ENCODE measurements around the gene PAMR1. TPM values are rescaled to one million over a fixed set of nuclear protein-coding genes. Genes with fewer than 3 reads are reported as not detected.

PAMR1 gene
- total and polyA plus RNA-seq, 2 donors from 2014 or later: 2.2 to 2.4 TPM

DNA sequence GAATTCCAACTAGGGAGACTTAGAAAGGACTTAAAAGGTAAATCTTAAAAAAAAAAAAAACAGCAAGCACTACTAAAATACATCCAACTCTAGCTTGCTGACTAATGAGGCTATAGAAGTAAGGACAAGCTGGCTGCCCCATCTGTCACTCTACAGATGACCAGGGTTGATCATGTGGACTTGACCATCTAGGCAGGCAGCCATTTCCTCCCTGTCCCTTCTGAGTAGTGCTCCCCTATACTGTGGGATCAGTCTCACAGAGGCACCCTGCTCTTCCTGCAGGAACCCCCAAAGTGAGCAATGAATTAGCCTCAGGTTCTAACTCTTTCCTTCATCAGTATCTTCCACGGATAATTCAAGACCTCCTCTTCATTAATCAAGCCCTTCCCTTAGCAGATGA lies 118.4 kb downstream of the PAMR1 start:
- H3K4me3 ChIP-seq (ENCODE audit: low read length in 3 of 3): no peak overlapping the region
- no peak overlapping the region for H3K27ac ChIP-seq (ENCODE audit: low read depth in 2 of 2, low read length in 2 of 2)
- H3K36me3 ChIP-seq (ENCODE audit: control insufficient read depth in 2 of 3, insufficient read depth in 3 of 3, low read length in 3 of 3): no peaks in the 10 kb centered on the region
- H3K27me3 ChIP-seq (ENCODE audit: control insufficient read depth, insufficient read depth, low read length): no peaks in the 10 kb centered on the region
- no peaks in the 10 kb centered on the region for H3K9me3 ChIP-seq (ENCODE audit: control insufficient read depth in 2 of 3, insufficient read depth in 1 of 3, low read length in 3 of 3)
- TF ChIP-seq, protein P1, sequence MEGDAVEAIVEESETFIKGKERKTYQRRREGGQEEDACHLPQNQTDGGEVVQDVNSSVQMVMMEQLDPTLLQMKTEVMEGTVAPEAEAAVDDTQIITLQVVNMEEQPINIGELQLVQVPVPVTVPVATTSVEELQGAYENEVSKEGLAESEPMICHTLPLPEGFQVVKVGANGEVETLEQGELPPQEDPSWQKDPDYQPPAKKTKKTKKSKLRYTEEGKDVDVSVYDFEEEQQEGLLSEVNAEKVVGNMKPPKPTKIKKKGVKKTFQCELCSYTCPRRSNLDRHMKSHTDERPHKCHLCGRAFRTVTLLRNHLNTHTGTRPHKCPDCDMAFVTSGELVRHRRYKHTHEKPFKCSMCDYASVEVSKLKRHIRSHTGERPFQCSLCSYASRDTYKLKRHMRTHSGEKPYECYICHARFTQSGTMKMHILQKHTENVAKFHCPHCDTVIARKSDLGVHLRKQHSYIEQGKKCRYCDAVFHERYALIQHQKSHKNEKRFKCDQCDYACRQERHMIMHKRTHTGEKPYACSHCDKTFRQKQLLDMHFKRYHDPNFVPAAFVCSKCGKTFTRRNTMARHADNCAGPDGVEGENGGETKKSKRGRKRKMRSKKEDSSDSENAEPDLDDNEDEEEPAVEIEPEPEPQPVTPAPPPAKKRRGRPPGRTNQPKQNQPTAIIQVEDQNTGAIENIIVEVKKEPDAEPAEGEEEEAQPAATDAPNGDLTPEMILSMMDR (IDR thresholded peaks at IDR 0.05; ENCODE audit: borderline replicate concordance, extremely low read depth, insufficient read depth): no peak
- no peak overlapping the region for H3K9ac ChIP-seq (ENCODE audit: low read length in 3 of 3)
- no peak for FAIRE-seq
- no peaks in the 10 kb centered on the region for H3K4me1 ChIP-seq (ENCODE audit: control insufficient read depth in 2 of 3, insufficient read depth in 2 of 3, low read depth in 1 of 3, low read length in 3 of 3)
- intact Hi-C loops (cut with DNase I): no loop called here
- DNase-seq: no peak

DNA sequence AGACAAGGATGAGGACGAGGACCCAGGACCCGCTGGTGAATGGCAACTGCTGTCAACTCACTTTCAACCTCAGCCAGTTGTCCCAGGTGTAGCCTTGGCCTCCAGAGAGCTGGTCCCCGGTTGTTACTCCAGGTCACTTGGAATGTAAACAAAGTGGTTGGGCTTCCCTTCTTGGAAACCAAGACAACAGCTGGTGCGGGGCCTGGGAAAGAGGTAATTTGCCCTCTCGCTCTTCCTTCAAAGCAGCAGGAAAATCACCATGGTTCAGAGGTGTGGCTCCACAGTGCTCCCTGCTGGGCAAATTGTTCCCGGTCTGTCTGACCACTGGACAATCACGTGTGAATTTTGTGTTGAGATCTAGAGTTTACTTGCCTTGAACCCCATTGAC lies 121.0 kb downstream of the PAMR1 start:
- DNase-seq: peak in 3 of 5 donors; percentile 33 to 58 (median 52)
- H3K9ac ChIP-seq (ENCODE audit: low read length in 3 of 3): no peak overlapping the region
- FAIRE-seq: no peak
- no peak overlapping the region for H3K27ac ChIP-seq (ENCODE audit: low read depth in 2 of 2, low read length in 2 of 2)
- TF ChIP-seq, protein P1 (IDR thresholded peaks at IDR 0.05; ENCODE audit: borderline replicate concordance, extremely low read depth, insufficient read depth): peak; percentile 44
- no peaks in the 10 kb centered on the region for H3K4me1 ChIP-seq (ENCODE audit: control insufficient read depth in 2 of 3, insufficient read depth in 2 of 3, low read depth in 1 of 3, low read length in 3 of 3)
- no peaks in the 10 kb centered on the region for H3K27me3 ChIP-seq (ENCODE audit: control insufficient read depth, insufficient read depth, low read length)
- H3K4me3 ChIP-seq (ENCODE audit: low read length in 3 of 3): no peak overlapping the region
- H3K36me3 ChIP-seq (ENCODE audit: control insufficient read depth in 2 of 3, insufficient read depth in 3 of 3, low read length in 3 of 3): no peaks in the 10 kb centered on the region
- H3K9me3 ChIP-seq (ENCODE audit: control insufficient read depth in 2 of 3, insufficient read depth in 1 of 3, low read length in 3 of 3): no peaks in the 10 kb centered on the region
- intact Hi-C loops (cut with DNase I): no loop called here

DNA sequence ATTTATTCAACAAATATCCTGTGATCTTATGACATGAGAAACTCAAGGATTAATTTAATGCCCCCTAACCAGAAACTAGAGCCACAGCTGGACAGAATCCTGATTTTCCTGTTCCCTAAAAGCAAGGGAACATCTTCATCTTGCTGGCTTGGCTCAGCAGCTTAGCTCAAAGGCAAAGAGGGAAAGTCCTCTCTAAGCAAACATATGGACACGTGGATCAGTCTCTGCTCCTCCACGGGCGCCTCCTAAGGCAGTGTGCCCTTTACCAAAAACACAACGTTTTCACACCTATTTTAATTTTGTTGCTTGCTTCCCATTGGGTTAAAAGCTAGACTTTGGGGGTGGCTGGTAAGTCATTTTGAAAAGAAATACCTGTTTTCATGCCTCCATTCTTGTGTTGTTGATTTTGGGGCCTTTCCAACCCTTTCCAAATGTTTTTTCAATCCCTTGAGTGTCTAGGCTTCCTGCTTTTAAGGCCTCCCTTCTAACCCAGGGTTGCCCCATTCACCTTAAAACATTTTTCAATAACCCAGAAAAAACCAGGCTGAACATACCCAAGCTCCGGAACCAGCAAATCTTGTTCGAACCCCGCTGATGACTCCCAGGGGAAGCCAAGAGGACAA lies 121.5 kb downstream of the PAMR1 start:
- no peak overlapping the region for H3K27ac ChIP-seq (ENCODE audit: low read depth in 2 of 2, low read length in 2 of 2)
- FAIRE-seq: no peak
- intact Hi-C loops (cut with DNase I): no loop called here

More for the DNA sequence above, 121.5 kb downstream of the PAMR1 start:
- Histone ChIP-seq H3K27me3 (ENCODE audit: control insufficient read depth, insufficient read depth, low read length) (no peaks in the 10 kb centered on the region), H3K4me3 (ENCODE audit: low read length in 3 of 3) (no peak overlapping the region), H3K9ac (ENCODE audit: low read length in 3 of 3) (no peak overlapping the region), H3K9me3 (ENCODE audit: control insufficient read depth in 2 of 3, insufficient read depth in 1 of 3, low read length in 3 of 3) (no peaks in the 10 kb centered on the region), H3K4me1 (ENCODE audit: control insufficient read depth in 2 of 3, insufficient read depth in 2 of 3, low read depth in 1 of 3, low read length in 3 of 3) (no peaks in the 10 kb centered on the region), H3K36me3 (ENCODE audit: control insufficient read depth in 2 of 3, insufficient read depth in 3 of 3, low read length in 3 of 3) (no peaks in the 10 kb centered on the region)
- no peak for DNase-seq
- TF ChIP-seq, protein P1 (IDR thresholded peaks at IDR 0.05; ENCODE audit: borderline replicate concordance, extremely low read depth, insufficient read depth): no peak
